Activated CD8-positive, alpha-beta memory T cell treated with anti-CD3 and anti-CD28 coated beads, Interleukin-2, amount 50 U/mL, for 1 hour (primary cell): Measurements from ENCODE around the gene SCFD2.

Experiments
- DNase-seq: peaks from one replicate; pipeline ENCODE4 v3.0.0-alpha.2; 2020; ENCODE audit errors: extremely low read depth

The SCFD2 gene

DNA sequence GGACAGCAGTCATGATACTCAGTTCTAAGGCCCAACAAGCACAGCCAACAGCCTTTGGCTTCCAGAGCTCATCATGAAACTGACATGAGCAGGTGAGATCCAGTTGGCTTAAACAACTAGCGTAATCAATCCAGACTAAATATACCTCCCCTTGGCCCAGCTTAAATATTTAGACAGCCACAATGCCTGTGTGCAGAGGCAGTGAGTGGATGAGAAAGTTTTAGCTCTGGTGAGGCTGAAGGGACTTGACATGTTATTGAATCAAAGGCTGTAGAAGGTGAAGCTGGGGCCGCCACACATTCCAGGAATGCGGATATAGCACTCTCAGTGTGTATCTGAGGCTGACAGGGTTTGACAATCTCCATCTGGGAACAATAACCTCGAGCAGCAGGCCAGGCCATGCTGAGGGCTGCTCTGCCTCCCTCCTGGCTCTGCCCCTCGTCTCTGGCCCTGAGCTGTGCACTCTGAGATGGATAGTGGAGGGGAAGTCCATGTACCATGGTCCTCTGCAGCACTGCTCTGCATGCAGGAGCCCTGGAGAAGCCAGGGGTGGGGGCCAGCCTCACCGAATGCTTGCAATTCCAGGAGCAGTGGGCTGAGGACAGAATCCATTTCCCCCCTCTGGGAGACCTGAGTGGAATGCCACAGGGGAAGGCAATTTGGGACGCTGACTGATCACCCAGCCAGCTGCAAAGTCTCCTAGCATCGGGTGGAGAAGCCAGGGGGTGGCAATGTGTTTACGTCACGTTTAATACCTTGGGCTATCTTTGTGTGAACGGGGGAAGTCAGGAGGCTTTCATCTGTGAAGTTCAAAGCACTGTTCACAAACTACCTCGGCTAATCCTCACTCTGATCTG is 541.0 kb downstream of the SCFD2 start:
- no peak for DNase-seq

DNA sequence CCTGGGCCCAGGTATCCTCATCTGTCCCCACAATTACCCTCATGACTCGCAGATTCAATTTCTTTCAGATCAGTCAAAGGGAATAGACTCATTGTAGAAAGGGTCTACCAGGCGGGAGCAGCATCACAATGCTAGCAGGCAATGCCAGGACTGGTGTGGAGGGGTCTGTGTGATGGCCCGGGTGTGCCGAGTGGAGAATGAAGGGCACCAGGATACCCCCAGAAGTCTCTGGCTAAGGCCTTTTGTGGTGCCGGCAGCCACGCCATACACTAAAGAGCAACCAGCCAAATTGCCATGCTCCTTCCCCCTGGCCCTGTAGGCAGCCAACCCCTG is 541.6 kb downstream of the SCFD2 start:
- no peak for DNase-seq

DNA sequence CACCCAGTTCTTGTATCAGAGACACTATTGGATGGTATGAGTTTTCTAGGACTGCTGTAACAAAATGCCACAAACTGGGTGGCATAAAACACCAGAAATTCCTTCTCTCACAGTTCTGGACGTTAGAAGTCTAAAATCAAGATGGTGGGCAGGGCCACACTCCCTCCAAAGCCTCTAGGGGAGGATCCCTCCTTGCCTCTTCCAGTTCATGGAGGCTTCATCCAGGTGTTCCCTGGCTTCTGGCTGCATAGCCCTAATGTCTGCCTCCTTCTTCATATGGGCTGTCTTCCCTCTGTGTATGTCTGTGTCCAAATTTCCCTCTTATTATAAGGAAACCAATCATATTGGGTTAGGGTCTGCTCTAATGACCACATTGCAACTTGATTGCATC is 542.2 kb downstream of the SCFD2 start:
- no peak for DNase-seq
